GM18858 (cell line): ENCODE results near the gene PPP1R1A.

Source experiments
- ATAC-seq: cut with Tn5 transposase; IDR thresholded peaks from one replicate; pipeline ENCODE4 v1.9.1; 2021; ENCODE audit not compliant: unreplicated experiment

Gene PPP1R1A

DNA sequence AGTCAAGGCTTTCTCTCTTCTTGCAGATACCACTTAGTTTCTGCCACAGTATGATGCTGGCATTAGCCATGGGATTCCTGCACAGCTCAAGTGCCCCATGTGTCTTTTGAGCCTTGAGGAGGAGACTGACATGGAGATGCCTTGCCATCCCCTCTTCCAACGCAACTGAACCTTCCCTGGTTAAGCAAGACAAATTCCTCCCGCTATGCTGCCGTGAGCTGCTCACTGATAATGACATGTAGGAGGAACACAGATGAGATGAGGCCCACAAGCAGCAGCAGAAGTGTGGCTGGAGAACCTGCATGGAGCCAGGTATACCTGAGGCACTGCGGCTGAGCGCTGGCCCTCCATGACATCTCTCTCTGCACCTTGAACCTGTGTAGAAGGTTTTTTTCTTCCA, 15.4 kb upstream of the PPP1R1A start:
- no peak for ATAC-seq

DNA sequence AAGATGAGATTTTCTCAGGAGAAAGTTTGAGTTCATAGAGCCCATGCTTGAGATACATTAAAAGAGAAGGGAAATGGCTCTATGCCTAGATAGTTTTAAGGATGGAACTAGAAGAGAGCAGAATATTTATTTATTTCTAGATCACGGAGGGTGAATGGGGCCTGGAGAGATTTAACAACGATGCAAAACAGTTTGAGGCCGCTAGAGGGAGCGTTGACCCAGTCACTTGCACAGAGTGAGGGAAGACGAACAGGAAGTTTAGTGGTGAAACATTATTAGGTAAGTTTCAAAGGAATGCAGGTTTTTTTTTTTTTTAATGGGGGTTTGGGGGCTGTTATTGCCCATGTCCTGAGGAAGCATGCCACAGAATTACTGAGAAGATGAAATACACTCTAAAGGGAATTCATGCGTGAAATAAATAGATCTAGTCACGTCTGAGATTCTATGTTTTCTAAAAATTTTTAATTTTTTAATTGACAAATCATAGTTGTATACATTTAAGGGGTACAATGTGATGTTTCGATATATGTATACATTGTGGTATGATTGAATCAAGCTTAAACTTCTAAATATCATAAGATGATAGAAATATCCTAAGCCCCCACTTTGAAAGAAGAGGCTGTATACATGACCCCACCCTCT, 14.8 kb upstream of the PPP1R1A start:
- peak; percentile 91 for ATAC-seq

DNA sequence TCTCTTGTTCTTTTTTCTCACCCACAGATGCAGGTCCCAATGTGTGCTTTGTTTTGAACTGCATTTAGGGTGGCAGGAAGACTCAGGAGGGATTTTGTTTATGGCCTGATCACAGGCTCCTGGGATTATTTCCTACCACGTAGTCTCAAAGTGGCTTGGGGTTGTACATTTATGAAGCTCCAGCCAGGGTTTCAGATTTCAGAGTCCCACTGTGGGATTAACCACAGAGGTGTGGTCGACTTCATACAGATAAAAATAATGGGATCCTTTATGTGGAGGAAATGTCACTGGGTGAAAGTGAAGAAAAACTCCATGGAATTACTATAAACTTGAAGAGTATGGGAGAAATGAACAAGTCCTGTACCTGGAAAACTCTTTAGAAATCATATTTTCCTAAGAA, 14.2 kb upstream of the PPP1R1A start:
- no peak for ATAC-seq

DNA sequence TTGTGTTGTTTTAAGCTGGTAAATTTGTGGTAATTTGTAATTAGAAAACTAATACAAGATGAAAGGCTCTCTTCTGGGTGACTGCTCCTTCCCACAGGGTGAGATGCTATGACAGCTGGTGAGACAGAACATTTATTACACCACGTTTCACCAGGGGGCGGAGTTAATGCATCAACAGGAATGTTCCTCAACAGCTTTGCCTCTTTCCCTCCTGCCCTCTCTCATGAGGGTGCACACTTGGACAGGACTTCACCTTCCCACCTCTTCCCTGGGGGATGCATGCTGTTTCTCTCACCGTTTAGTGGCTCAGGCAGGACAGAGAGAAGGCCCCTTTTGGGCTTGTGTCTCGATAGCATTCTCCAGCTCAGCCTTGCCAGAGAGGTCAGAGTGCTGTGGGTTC, 13.4 kb upstream of the PPP1R1A start:
- ATAC-seq: no peak

DNA sequence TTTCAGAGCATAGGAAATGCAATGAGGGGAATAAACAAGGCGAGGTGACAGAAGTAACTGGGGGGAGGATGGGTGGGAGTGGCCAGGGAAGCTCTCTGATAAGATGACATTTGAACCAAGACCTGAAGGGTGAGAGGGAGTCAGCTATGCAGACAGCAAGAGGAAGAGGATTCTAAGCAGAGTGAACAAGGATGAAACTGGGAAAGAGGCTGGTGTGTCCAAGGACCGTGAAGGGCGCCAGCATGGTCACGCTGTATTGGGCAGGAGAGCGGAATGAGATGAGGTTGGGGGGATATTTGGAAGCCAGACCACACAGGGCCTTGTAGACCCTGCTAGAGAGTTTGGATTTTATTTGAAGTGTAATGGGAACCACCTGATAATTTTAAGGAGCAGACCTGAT, 10.5 kb upstream of the PPP1R1A start:
- ATAC-seq: no peak

DNA sequence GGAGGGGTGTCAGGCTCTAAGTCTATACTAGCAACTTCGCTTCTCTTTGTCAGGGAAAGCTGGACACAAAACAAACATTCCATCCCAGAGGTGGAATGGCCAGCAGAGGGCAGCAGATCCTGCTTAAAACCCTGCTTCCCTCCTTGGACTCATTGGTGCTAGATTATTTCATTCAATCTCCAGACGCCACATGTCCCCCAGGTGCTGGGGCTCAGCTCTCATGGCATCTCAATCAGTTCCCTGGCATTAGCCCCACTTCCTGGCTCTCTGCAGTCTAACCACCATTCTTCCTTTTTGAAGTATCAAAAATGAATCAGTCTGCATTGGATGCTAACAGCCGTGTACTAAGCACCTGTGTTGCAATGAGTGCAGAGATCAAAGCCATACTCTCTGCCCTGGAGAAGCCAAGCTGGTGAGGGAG, 8.1 kb upstream of the PPP1R1A start:
- no peak for ATAC-seq

DNA sequence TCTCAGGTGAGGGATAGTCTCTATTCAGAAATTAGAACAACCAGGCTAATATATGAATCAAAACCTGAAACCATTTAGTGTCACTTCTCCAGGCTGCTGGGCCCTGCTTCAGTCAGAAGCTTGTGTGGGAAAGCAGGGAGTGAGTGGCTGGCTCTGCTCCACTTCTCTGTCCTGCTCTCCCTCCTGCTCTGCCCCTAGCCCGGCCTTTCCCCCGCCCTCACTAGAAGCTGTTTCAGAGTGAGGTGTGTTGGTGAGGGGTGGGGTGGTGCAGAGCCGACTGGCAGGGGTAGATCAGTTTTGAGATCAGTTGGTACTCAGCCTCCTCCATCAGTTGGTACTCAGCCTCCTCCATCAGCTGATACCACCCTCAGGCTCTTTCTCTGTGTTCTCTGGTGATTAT, 7.0 kb upstream of the PPP1R1A start:
- no peak for ATAC-seq

DNA sequence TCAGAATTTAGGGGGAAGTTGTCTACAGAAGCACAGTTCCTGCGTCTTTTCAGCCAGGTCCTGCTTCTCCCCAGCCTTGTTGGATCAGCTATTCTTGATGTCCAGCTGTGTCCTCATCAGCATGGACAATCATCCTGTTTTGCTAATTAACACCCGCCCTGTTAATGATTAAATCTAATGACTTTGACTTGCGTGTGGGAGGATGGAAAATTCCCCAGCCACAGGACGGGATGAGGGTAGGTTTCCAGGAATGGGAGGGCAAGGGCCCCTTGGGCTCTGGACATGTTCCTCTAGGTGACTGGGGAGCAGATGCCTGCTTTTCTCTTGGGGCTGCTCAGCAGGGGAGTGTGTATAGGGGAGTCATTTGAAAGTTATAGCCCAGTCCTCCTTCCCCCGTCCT, 5.3 kb upstream of the PPP1R1A start:
- ATAC-seq: no peak

DNA sequence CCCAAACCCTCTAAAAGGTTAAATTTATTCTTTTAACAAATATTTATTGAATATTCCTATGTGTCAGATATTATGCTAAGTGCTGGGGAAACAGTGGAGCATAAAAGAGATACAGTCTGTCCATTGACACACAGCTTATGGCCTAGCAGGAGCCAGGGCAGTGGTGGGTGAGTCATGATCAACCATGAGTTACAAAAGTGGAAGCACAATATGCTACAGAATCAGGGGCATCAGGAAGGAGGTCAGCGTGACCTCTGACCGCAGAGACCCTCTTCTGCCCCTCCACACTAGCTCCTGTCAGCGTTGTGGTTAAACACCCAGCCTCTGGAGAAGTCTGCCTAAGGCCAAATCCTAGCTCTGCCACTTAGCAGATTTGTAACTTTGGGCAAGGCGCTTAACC, 4.7 kb upstream of the PPP1R1A start:
- ATAC-seq: no peak

DNA sequence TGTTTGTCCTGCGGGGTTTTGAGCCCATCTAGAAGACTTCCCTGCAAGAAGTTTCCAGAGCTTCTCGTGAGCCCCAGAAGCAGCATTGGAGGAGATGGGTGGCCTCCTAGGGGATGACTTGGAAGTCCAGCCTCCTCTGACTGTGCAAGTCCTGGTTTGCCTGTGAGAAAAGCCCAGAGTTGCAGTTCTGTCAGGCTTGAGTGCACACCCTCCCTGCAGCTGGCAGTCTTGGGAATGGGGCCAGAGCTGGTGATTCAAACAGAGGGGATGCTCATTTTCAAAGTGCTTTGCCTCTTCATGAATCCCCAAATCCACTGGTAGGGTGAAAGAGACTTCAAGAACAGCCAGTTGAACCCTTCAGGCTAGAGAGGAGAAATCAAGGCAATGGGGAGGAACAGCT, 3.9 kb upstream of the PPP1R1A start:
- ATAC-seq: no peak

DNA sequence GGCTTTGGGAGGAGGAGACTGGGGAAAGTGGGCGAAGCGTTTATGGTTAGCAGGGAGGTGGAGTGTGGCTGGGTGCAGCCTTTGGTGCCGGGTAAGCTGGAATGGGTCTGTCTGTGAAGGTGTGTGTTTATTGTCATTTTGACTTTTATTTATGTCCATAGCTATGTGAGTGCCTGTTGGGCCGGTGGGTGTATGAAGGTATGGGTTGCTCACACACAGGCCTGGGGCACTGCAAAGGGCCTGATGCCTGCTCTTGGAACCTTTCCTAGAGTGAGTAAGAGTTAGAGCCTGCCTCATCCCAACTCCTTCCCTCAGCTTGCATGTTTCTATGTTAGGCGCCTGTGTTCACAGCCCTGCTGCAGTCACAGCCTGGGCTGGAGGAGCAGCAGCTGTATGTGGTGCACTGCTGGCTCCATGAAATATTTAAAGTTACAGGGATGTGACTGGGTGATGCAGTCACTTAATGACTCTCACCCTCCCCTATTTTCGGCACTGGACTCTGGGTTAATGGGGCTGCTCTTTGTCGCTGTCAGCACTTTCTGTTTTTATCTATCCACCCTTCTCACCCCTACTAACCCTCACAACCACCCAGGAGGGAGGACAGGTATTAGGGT, 2.6 kb upstream of the PPP1R1A start:
- ATAC-seq: no peak

DNA sequence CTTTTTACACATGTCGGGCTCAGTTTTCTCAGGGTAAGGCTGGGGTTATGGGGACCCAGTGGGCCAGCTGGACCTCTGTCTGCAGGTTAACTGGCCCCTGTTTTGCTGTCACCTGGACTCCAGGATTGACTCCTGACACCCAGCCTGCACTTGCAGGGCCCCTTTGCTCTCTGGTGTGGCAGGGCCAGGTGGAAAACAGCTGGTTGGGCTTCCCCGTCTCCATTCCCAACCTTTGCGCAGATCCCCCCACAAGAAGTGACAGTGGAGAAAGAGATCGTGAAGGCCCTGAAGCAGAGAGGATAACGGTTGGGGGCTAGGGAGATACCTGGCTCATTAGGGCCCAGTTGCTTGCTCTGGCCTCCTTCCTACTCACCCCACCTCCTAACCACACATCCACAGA, 1.5 kb upstream of the PPP1R1A start:
- ATAC-seq: no peak

DNA sequence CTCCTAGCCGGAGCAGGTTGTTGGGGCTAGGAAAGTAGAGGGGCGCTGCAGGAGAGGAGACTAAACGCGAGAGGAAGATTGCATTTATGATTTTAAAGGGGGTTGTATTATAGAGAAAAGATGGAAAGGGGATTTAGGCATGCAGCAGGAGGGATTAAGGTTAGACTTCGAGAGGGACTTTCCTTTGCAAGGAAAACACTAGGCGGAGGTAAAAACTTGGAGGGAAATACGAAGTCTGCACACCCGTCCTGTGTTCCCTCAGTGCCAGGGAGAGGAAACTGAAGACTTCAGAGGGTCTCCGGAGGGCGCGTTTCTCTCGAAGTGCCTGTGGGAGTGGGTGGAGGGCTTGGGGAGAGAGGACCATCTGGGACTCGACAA, 420 bp upstream of the PPP1R1A start:
- no peak for ATAC-seq

DNA sequence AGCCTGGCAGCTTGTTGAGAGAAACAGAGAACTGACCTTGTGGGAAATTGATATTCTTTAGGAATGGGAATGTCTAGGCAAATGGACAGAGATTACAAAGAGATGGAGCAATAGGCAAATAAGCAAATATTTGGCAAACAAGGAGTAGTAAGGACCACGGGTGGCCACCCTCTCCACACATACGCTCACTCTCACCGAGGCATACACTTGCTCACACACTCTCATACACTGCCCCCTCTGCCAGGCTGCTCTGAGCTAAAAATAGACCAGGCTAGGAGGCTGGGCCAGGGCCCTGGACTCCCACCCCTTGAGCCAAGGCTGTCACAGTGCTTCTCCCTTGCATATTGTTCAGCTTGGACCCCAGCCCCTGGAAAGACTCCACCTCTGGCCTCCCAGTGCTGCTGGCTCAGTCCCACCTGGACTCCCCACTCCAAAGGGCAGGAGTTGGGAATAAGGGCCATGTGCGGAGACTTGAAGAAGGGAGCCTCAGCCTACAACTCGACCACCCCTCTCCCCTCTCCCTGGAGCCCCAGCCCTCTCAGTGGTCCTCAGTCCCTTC, 1.1 kb downstream of the PPP1R1A start:
- ATAC-seq: no peak

DNA sequence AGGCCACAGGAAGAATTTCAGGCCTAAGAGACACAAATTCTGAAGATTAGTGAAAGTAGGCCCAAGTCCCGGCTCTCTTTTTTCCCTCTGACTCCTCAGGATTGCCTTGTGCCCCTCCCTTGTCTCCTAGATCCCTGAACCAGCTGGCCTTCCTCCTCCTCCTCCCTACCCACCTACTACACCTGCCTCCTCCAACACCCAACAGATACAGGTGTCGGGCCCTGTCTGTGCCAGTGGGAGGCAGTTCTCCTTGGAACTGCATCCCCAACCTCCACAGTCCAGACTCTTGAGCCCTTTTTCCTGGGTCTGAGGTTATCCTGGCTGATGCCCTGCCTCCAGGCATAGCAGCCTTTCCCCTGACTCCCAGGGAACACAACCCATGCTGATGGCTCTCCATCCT, 1.8 kb downstream of the PPP1R1A start:
- no peak for ATAC-seq

DNA sequence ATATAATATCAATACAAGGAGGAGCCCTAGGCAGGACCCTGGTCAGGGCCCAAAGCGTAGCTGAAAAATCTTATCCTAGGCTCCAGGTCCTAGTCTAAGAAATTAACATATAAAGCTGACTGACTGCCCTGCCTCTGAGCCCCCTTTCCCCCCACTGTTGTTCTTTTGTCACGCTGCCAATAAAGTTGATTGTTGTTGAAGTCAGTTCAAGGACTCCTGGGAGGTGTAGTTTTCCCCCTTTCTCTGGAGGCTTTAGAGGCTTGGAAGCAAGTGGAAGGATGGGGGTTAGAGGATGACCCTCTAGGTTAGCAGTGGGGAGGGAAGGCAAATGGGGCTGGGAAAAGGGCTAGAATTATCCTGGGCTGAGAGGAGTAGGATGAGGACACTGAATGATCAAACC, 3.2 kb downstream of the PPP1R1A start:
- no peak for ATAC-seq

DNA sequence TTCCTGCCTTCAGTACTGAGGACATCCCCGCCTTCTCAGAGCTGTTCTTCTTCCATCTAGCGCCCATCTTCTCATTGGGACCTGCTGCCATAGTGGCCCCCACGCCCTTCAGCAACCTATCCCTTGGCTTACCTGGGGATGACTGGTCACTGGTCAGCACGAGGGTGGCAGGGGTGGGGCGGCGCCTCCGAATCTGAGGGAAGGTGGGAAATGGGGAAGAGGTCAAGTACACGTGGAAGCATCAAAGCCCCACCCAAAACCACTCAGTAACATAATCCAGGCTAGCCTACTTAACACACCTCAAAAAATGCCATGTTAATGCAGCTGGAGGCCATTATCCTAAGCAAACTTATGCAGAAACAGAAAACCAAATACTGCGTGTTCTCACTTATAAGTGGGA, 4.3 kb downstream of the PPP1R1A start:
- ATAC-seq: no peak

DNA sequence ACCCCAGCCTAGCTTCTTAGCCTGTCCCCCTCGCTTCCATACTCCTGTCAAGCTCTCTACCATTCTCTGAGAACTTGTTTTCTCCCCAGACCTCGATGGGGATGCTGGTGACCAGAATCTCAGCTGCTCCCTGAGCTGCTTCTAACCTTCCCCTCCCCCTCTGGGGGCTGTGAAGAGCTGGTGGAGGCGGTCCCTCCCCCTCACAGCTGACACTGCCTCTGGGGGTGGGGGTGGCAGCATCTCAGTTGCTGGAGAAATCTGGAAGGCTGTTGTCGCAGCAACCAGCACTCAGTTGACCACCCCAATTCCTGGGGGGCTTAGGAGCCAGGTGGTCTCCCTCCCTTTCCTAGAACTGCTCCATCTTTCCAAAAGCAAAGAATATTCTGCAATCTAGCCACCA, 4.7 kb downstream of the PPP1R1A start:
- no peak for ATAC-seq

DNA sequence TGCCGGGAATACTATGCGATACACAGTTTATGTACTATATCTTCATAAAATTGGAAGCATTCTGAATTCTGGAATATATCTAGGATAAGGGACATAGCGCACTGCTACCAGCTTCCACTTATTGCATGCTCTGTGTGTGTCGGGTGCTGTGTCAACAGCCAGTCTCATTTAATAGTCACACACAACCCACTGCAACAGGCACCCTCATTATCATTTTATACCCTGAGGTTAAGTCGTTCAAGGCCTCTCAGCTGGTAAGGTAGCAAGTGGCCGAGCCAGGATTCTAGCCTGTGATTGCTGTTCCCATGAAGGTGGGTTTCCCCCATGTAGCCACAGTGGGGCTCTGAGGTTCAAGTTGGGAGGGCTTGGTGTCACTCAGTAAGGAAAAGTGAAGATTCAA, 7.0 kb downstream of the PPP1R1A start:
- ATAC-seq: no peak

DNA sequence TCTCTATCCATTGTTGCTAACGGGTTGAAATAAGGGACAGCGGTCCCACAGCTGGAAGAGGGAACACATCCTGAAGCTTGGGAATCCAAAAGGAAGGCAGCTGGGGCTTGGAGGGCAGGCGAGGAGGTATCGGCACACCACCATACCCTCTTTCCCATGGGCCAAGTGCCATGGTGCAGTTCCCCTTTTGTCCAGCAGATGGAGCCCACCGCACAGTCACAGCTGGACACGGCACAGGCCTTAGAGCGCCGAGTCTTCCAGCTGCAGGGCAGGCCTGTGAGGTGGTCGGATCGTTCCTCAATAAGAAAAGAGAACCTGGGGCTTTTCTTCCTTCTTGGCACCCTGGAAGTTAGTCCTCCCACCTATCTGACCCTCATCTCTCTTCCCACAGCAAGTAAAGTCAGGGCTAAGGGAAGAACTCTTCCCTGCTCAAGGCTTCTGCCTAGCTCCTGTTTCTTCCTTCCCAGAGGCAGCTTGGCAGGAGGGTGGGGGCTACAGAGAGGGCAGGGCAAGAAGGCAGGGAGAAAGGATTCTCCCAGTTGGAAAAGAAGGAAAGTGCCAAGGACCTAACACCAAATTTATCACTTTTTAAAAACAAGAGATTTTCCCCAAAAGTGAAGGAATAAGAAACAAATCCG, 8.6 kb downstream of the PPP1R1A start:
- peak; percentile 92 for ATAC-seq

DNA sequence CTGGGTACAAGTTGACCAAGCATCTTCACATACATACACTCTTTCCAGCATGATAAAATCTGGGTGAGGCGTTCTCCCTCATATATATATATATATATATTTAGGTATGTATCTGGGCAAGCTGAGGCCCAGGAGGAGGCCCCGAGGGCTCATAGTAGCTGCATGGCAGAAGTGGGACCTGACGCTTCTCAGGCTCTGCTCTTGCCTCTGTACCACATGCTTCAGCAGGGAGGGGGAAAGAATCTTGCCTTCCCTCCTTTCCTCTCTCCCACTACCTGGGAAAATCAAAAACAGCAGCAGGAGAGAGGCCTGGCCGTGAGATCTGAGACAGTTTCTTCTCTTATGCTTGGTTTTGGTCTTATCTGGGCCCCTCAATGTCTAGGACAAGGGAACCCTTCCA, 9.2 kb downstream of the PPP1R1A start:
- no peak for ATAC-seq

DNA sequence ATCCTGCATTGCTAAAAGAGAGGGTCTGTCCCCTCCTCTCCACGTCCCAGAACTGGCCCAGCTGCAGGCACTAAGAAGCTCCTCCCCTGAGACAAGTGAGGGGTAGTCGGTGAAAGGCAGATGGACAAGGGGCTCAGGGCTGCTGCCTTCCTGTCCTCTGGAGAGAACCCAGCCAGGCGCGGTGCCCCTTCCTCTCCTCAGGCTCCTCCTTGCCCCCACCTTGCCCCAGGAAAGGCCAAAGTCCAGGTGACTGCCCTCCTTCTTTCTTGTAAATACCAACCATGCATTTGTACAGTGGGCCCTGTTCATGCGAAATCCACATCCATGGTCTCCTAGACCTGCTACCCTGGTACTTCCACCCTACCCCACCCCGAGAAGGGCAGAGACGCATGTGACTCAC, 9.7 kb downstream of the PPP1R1A start:
- ATAC-seq: no peak

DNA sequence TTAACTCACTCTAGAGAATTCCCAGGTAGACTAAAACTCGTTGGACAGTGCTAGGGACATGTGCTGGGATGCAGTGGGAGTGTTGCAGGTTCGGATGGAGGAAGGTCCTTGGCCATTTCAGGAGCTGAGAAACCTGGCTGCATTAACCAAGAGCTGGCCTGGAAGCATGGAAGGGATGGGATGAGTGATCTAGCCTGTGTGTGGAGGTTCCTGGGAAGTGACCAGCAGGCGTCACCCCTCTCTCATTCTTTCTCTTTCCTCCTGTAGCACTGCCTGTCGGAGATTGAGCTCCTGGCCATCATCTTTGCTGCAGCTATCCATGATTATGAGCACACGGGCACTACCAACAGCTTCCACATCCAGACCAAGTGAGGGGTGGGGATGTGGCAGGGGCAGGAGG, 15.6 kb downstream of the PPP1R1A start:
- ATAC-seq: no peak
